GM19455 (cell line): ENCODE results near the gene CYP4F2.
"Not testable (repeated sequence)": the region's sequence is repeated elsewhere in the genome, so short reads cannot be mapped to it uniquely, and the experiment has no call there.

Source experiments
- ATAC-seq: cut with Tn5 transposase; IDR thresholded peaks from one replicate; pipeline ENCODE4 v1.9.1; 2021; ENCODE audit not compliant: unreplicated experiment

Gene CYP4F2

GRCh38 chr19:15900032-15900431, 2.2 kb upstream of the CYP4F2 start:
- not testable (repeated sequence) for ATAC-seq

GRCh38 chr19:15899561-15899960, 1.7 kb upstream of the CYP4F2 start:
- ATAC-seq = not testable (repeated sequence)

- no peak for ATAC-seq
These were observed 692 bp downstream of the CYP4F2 start for GRCh38 chr19:15897026-15897737.

GRCh38 chr19:15895876-15896430, 1.9 kb downstream of the CYP4F2 start:
- ATAC-seq = no peak

GRCh38 chr19:15894359-15894758, 3.5 kb downstream of the CYP4F2 start:
- ATAC-seq = no peak

GRCh38 chr19:15893477-15893876, 4.4 kb downstream of the CYP4F2 start:
- ATAC-seq = no peak

- ATAC-seq = no peak
These were observed 5.9 kb downstream of the CYP4F2 start for GRCh38 chr19:15892012-15892411.

- no peak for ATAC-seq
These were observed 6.4 kb downstream of the CYP4F2 start for GRCh38 chr19:15891434-15891833.

- ATAC-seq = not testable (repeated sequence)
These were observed 8.5 kb downstream of the CYP4F2 start for GRCh38 chr19:15889339-15889738.

GRCh38 chr19:15885919-15886318, 12.0 kb downstream of the CYP4F2 start:
- no peak for ATAC-seq

GRCh38 chr19:15885167-15885566, 12.7 kb downstream of the CYP4F2 start:
- ATAC-seq = no peak

- not testable (repeated sequence) for ATAC-seq
These were observed 14.5 kb downstream of the CYP4F2 start for GRCh38 chr19:15883329-15883728.

GRCh38 chr19:15874821-15875474, 22.9 kb downstream of the CYP4F2 start:
- no peak for ATAC-seq

GRCh38 chr19:15873771-15874170, 24.1 kb downstream of the CYP4F2 start:
- ATAC-seq = not testable (repeated sequence)

- no peak for ATAC-seq
These were observed 26.3 kb downstream of the CYP4F2 start for GRCh38 chr19:15871570-15871969.

GRCh38 chr19:15869873-15870272, 28.0 kb downstream of the CYP4F2 start:
- ATAC-seq = no peak

- ATAC-seq = no peak
These were observed 28.7 kb downstream of the CYP4F2 start for GRCh38 chr19:15869109-15869555.

GRCh38 chr19:15866636-15867035, 31.2 kb downstream of the CYP4F2 start:
- no peak for ATAC-seq

- no peak for ATAC-seq
These were observed 33.0 kb downstream of the CYP4F2 start for GRCh38 chr19:15864824-15865223.

GRCh38 chr19:15863272-15863671, 34.6 kb downstream of the CYP4F2 start:
- ATAC-seq = no peak

- ATAC-seq = no peak
These were observed 35.4 kb downstream of the CYP4F2 start for GRCh38 chr19:15862444-15862843.

GRCh38 chr19:15860522-15860921, 37.4 kb downstream of the CYP4F2 start:
- no peak for ATAC-seq
